Smooth muscle cell (in vitro differentiated cells): ENCODE results near the gene EPHA5. TPM values are rescaled to one million over a fixed set of nuclear protein-coding genes. Genes with fewer than 3 reads are reported as not detected.

ENCODE experiments used
- DNase-seq: peaks from one replicate; lab custom pipeline; 2025; ENCODE audit not compliant: unreplicated experiment; lab: John Stamatoyannopoulos, UW
- H2AFZ ChIP-seq: fragments of 200-600 bp; sonication (generic); 2 replicates; pipeline ENCODE4 v1.6.0; 2016; ENCODE audit warnings: antibody characterized with exemption, low read depth, mild to moderate bottlenecking
- H3F3A ChIP-seq: fragments of 200-600 bp; sonication (generic); 2 replicates; pipeline ENCODE4 v1.6.0; 2017; ENCODE audit warnings: antibody characterized with exemption, low read depth
- H3K27ac ChIP-seq: fragments of 200-600 bp; sonication (generic); 2 replicates; pipeline ENCODE4 v1.5.1; 2016; ENCODE audit warnings: low read depth, mild to moderate bottlenecking
- H3K27me3 ChIP-seq: fragments of 200-600 bp; sonication (generic); 2 replicates; pipeline ENCODE4 v1.6.1; 2016; ENCODE audit warnings: low read depth, mild to moderate bottlenecking
- H3K36me3 ChIP-seq: fragments of 200-600 bp; sonication (generic); 2 replicates; pipeline ENCODE4 v1.5.1; 2016; ENCODE audit warnings: low read depth
- H3K4me1 ChIP-seq: fragments of 200-600 bp; sonication (generic); 2 replicates; pipeline ENCODE4 v1.5.1; 2016; ENCODE audit warnings: low read depth
- H3K4me2 ChIP-seq: fragments of 200-600 bp; sonication (generic); 2 replicates; pipeline ENCODE4 v1.6.0; 2016; ENCODE audit warnings: mild to moderate bottlenecking
- H3K4me3 ChIP-seq: fragments of 200-600 bp; sonication (generic); 2 replicates; pipeline ENCODE4 v1.5.1; 2016; ENCODE audit warnings: mild to moderate bottlenecking
- H3K79me2 ChIP-seq: fragments of 200-600 bp; sonication (generic); 2 replicates; pipeline ENCODE4 v1.6.0; 2016; ENCODE audit warnings: low read depth, mild to moderate bottlenecking
- H3K9ac ChIP-seq: fragments of 200-600 bp; sonication (generic); 2 replicates; pipeline ENCODE4 v1.6.0; 2016; ENCODE audit warnings: low read depth
- H3K9me3 ChIP-seq: fragments of 200-600 bp; sonication (generic); replicated peaks from 2 replicates; pipeline ENCODE4 v1.5.1; 2016; ENCODE audit warnings: low read depth
- H4K20me1 ChIP-seq: fragments of 200-600 bp; sonication (generic); 2 replicates; pipeline ENCODE4 v1.6.0; 2016; ENCODE audit warnings: low read depth
- WGBS: methylation state at CpG from one replicate; pipeline ENCODE4 v1.1.7; 2016; ENCODE audit warnings: low lambda C conversion rate; 5-methylcytosine and 5-hydroxymethylcytosine counted together
- polyA plus RNA-seq: library from polyadenylated mRNA; unstranded; fragments of >200 nt; fragmentation: Nextera tagmentation; extraction: Ambion mirVana; gene quantifications from 2 replicates; pipeline ENCODE4 v1.2.1, GENCODE V29; 2016
- total RNA-seq: library from RNA; depleted of rRNA; stranded (reverse); fragments of >200 nt; gene quantifications from 2 replicates; pipeline ENCODE4 v1.2.3, GENCODE V29; 2014
- TF ChIP-seq, protein P1 (sequence below): fragments of 200-600 bp; sonication (generic); IDR thresholded peaks from 2 replicates; pipeline ENCODE4 v1.5.1; 2017; ENCODE audit warnings: borderline replicate concordance, mild to moderate bottlenecking, antibody characterized with exemption; ENCODE audit not compliant: insufficient read depth, poor library complexity, severe bottlenecking

The EPHA5 gene
- total and polyA plus RNA-seq, 2 experiments from 2014 or later: 0.04 TPM; not detected in 1

DNA sequence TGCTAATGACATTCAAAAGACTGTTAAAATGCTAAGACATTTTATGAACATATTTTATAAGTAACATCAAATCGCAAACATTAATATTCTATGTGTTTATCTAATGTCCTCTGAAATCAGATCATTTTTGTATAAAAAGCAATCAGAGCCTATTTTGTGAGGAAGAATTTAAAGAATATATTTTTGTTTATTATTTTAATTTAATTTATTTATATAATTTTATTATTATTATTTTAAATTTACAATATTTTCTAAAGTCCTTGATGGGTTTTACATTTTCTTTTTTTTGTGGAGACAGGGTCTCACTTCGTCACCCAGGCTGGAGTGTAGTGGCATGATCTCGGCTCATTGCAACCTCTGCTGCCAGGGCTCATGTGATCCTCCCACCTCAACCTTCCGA, 262.8 kb downstream of the EPHA5 start:
- no peak for DNase-seq
- Histone ChIP-seq H3K27me3 (no peaks in the 10 kb centered on the region), H3K9ac (no peak overlapping the region), H3K27ac (no peak overlapping the region), H3K9me3 (no peaks in the 10 kb centered on the region), H3K4me2 (no peak overlapping the region), H2AFZ (no peak overlapping the region), H3K36me3 (no peaks in the 10 kb centered on the region), H3F3A (no peaks in the 10 kb centered on the region), H3K79me2 (no peaks in the 10 kb centered on the region), H3K4me3 (no peak overlapping the region), H4K20me1 (no peaks in the 10 kb centered on the region), H3K4me1 (no peaks in the 10 kb centered on the region)
- WGBS: 92% methylated on average over 4 of the region's 4 CpGs
- TF ChIP-seq, protein P1, sequence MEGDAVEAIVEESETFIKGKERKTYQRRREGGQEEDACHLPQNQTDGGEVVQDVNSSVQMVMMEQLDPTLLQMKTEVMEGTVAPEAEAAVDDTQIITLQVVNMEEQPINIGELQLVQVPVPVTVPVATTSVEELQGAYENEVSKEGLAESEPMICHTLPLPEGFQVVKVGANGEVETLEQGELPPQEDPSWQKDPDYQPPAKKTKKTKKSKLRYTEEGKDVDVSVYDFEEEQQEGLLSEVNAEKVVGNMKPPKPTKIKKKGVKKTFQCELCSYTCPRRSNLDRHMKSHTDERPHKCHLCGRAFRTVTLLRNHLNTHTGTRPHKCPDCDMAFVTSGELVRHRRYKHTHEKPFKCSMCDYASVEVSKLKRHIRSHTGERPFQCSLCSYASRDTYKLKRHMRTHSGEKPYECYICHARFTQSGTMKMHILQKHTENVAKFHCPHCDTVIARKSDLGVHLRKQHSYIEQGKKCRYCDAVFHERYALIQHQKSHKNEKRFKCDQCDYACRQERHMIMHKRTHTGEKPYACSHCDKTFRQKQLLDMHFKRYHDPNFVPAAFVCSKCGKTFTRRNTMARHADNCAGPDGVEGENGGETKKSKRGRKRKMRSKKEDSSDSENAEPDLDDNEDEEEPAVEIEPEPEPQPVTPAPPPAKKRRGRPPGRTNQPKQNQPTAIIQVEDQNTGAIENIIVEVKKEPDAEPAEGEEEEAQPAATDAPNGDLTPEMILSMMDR: no peak

DNA sequence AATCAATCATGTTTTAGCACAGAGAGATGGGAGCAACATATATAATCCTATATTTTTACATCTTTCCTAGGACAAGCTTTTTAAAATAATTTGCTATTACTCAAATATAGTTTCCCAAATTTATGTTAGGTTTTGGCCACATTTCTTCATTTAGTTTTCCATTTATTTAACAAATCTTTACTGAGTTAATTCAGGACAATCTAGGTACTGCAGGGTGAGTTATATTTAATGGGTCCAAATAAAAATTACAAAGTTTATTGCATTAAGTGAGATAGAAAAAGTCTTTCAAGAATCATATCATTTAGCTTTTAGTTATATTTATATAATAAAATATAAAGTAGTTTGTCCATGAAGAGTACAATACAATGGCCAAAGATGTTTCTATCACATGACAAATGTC, 269.2 kb downstream of the EPHA5 start:
- H4K20me1 ChIP-seq: no peaks in the 10 kb centered on the region
- no peak for DNase-seq
- no peak overlapping the region for H2AFZ ChIP-seq
- TF ChIP-seq, protein P1: no peak
- no peak overlapping the region for H3K9ac ChIP-seq
- H3K79me2 ChIP-seq: no peaks in the 10 kb centered on the region
- H3K4me2 ChIP-seq: no peak overlapping the region
- no peaks in the 10 kb centered on the region for H3K36me3 ChIP-seq
- no peaks in the 10 kb centered on the region for H3F3A ChIP-seq
- H3K27ac ChIP-seq: no peak overlapping the region
- H3K27me3 ChIP-seq: no peaks in the 10 kb centered on the region
- no peak overlapping the region for H3K4me3 ChIP-seq
- H3K9me3 ChIP-seq: no peaks in the 10 kb centered on the region
- no peaks in the 10 kb centered on the region for H3K4me1 ChIP-seq

DNA sequence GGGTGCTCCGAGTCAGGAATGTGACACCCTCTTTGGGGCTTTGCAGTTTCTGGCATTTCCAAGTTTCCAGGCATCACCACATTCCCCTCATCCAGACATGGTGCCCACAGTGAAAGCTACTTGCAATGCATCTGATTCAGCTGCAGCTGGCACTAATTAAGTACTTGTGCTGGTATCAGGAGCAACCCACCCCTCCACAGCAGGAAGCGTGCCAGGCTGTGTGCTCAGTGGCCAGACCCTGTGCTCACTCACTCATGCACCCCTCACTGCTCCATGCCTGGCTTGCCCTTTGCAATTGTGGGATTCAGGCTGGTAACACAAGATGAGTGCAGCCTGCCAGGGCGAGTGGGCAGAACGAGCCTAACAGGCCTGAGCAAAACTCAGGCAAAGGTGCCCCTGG, 271.2 kb downstream of the EPHA5 start:
- H3K4me1 ChIP-seq: no peaks in the 10 kb centered on the region
- no peaks in the 10 kb centered on the region for H3K9me3 ChIP-seq
- H3K79me2 ChIP-seq: no peaks in the 10 kb centered on the region
- H3K4me3 ChIP-seq: no peak overlapping the region
- 75% methylated on average over 4 of the region's 4 CpGs for WGBS
- TF ChIP-seq, protein P1: no peak
- H3K27ac ChIP-seq: no peak overlapping the region
- H3K9ac ChIP-seq: no peak overlapping the region
- no peaks in the 10 kb centered on the region for H3F3A ChIP-seq
- no peaks in the 10 kb centered on the region for H3K27me3 ChIP-seq
- H4K20me1 ChIP-seq: no peaks in the 10 kb centered on the region
- no peak overlapping the region for H3K4me2 ChIP-seq
- H2AFZ ChIP-seq: no peak overlapping the region
- no peaks in the 10 kb centered on the region for H3K36me3 ChIP-seq
- DNase-seq: no peak

DNA sequence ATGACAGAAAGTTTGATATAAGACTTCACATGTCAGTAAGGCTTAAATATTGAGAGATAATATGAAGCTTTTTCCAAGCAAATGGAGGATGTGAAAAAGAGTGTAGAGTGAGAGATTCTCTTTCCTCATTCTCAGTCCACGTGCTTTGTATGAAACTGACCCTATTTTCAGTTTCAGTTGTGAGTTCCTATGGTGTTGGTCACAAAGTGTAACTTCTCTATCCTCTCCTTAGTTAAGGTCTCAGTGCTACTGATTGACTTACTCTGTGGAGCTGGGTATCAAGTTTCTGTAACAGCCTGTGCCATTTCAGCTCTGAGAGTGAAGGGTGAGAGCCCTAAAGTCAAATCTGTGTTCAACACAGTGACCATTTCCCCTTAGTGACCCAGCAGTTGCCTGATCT, 277.2 kb downstream of the EPHA5 start:
- Histone ChIP-seq H3F3A (no peaks in the 10 kb centered on the region), H3K27ac (no peak overlapping the region), H3K36me3 (no peaks in the 10 kb centered on the region), H3K9me3 (no peaks in the 10 kb centered on the region), H3K9ac (no peak overlapping the region), H3K79me2 (no peaks in the 10 kb centered on the region), H2AFZ (no peak overlapping the region), H3K4me3 (no peak overlapping the region), H3K27me3 (no peaks in the 10 kb centered on the region), H4K20me1 (no peaks in the 10 kb centered on the region), H3K4me2 (no peak overlapping the region), H3K4me1 (no peaks in the 10 kb centered on the region)
- no peak for DNase-seq
- WGBS: 66% methylated on average over 1 of the region's 1 CpG
- TF ChIP-seq, protein P1: no peak
